ENCODE measurements around the gene VPS54.

VPS54 gene

DNA sequence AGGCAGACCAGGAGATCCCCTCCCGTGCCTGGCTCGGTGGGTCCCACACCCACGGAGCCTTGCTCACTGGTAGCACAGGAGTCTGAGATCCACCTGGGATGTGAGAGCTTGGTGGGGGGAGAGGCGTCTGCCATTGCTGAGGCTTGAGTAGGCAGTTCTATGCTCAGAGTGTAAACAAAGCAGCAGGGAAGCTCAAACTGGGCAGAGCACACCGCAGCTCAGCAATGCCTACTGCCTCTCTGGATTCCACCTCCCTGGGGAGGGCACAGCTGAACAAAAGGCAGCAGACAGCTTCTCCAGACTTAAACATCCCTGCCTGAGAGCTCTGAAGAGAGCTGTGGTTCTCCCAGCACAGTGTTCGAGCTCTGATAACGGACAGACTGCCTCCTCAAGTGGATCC is 92.4 kb downstream of the VPS54 start:
- no peak overlapping the region for H3K4me3 ChIP-seq (replicated peaks; ENCODE audit: insufficient read depth, low read length)
- no peaks in the 10 kb centered on the region for H3K27me3 ChIP-seq (ENCODE audit: insufficient read depth, poor library complexity, severe bottlenecking)
- H3K27ac ChIP-seq (replicated peaks) = no peak overlapping the region
- TF ChIP-seq POLR2AphosphoS5 (IDR thresholded peaks at IDR 0.05; ENCODE audit: low read depth) (no peak), SPI1 (IDR thresholded peaks at IDR 0.05; ENCODE audit: borderline replicate concordance, low read depth) (no peak), CTCF (IDR thresholded peaks at IDR 0.05; ENCODE audit: insufficient read depth, low read length) (no peak), GABPA (IDR thresholded peaks at IDR 0.05; ENCODE audit: low read depth) (no peak)
- TF ChIP-seq, protein P1, sequence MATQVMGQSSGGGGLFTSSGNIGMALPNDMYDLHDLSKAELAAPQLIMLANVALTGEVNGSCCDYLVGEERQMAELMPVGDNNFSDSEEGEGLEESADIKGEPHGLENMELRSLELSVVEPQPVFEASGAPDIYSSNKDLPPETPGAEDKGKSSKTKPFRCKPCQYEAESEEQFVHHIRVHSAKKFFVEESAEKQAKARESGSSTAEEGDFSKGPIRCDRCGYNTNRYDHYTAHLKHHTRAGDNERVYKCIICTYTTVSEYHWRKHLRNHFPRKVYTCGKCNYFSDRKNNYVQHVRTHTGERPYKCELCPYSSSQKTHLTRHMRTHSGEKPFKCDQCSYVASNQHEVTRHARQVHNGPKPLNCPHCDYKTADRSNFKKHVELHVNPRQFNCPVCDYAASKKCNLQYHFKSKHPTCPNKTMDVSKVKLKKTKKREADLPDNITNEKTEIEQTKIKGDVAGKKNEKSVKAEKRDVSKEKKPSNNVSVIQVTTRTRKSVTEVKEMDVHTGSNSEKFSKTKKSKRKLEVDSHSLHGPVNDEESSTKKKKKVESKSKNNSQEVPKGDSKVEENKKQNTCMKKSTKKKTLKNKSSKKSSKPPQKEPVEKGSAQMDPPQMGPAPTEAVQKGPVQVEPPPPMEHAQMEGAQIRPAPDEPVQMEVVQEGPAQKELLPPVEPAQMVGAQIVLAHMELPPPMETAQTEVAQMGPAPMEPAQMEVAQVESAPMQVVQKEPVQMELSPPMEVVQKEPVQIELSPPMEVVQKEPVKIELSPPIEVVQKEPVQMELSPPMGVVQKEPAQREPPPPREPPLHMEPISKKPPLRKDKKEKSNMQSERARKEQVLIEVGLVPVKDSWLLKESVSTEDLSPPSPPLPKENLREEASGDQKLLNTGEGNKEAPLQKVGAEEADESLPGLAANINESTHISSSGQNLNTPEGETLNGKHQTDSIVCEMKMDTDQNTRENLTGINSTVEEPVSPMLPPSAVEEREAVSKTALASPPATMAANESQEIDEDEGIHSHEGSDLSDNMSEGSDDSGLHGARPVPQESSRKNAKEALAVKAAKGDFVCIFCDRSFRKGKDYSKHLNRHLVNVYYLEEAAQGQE (IDR thresholded peaks at IDR 0.05; ENCODE audit: insufficient replicate concordance, low read depth) = no peak
- no peak for DNase-seq (ENCODE audit: low read depth in 1 of 2, low spot score in 1 of 2)

DNA sequence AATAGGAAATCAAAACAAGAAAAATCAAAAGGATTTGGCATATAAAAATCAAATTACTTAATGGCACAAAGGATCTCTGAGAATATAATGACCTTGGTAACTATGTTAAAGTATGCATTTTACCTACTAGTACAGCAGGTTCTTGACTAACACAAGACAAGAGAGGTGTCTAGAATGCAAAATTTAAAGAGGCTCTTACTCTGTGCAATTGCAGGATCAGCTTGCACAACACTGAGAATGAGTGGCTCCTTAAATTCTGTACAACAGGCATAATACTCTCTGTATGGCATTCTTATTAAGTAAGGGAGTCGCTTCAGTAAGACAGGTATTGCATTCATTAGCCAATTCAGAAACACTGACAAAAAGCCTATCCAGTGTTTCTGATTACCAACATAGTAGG is 104.9 kb downstream of the VPS54 start:
- TF ChIP-seq SPI1 (IDR thresholded peaks at IDR 0.05; ENCODE audit: borderline replicate concordance, low read depth) = no peak
- TF ChIP-seq CTCF (IDR thresholded peaks at IDR 0.05; ENCODE audit: insufficient read depth, low read length) = no peak
- TF ChIP-seq POLR2AphosphoS5 (IDR thresholded peaks at IDR 0.05; ENCODE audit: low read depth) = no peak
- no peak for TF ChIP-seq GABPA (IDR thresholded peaks at IDR 0.05; ENCODE audit: low read depth)
- TF ChIP-seq, protein P1 (IDR thresholded peaks at IDR 0.05; ENCODE audit: insufficient replicate concordance, low read depth) = no peak
- DNase-seq (ENCODE audit: low read depth in 1 of 2, low spot score in 1 of 2) = no peak
- Histone ChIP-seq H3K27ac (replicated peaks) (no peak overlapping the region), H3K27me3 (ENCODE audit: insufficient read depth, poor library complexity, severe bottlenecking) (no peaks in the 10 kb centered on the region), H3K4me3 (replicated peaks; ENCODE audit: insufficient read depth, low read length) (no peak overlapping the region)

GRCh38 chr2:63903003-63903402 is 116.2 kb downstream of the VPS54 start:
- Histone ChIP-seq H3K27me3 (ENCODE audit: insufficient read depth, poor library complexity, severe bottlenecking) (no peaks in the 10 kb centered on the region), H3K27ac (replicated peaks) (no peak overlapping the region), H3K4me3 (replicated peaks; ENCODE audit: insufficient read depth, low read length) (no peak overlapping the region)
- no peak for DNase-seq (ENCODE audit: low read depth in 1 of 2, low spot score in 1 of 2)
- TF ChIP-seq POLR2AphosphoS5 (IDR thresholded peaks at IDR 0.05; ENCODE audit: low read depth) = no peak
- TF ChIP-seq, protein P1 (IDR thresholded peaks at IDR 0.05; ENCODE audit: insufficient replicate concordance, low read depth) = no peak
- no peak for TF ChIP-seq CTCF (IDR thresholded peaks at IDR 0.05; ENCODE audit: insufficient read depth, low read length)
- no peak for TF ChIP-seq SPI1 (IDR thresholded peaks at IDR 0.05; ENCODE audit: borderline replicate concordance, low read depth)

All from HL-60 (cell line).